ENCODE results near the gene PAPPA2.

PAPPA2 gene

GRCh38 chr1:176577646-176578197 lies 114.7 kb downstream of the PAPPA2 start:
- no peak for DNase-seq (ENCODE audit: low spot score)
- no peak for TF ChIP-seq CTCF (IDR thresholded peaks at IDR 0.05; ENCODE audit: borderline replicate concordance, control extremely low read depth, extremely low read depth, insufficient read depth, missing control alignments)
- in situ Hi-C loops (cut with MboI; ENCODE audit: low sequenced_read_pairs, unreplicated experiment) = no loop called here

GRCh38 chr1:176579087-176579486 lies 116.1 kb downstream of the PAPPA2 start:
- no peak for DNase-seq (ENCODE audit: low spot score)
- no peak for TF ChIP-seq CTCF (IDR thresholded peaks at IDR 0.05; ENCODE audit: borderline replicate concordance, control extremely low read depth, extremely low read depth, insufficient read depth, missing control alignments)
- in situ Hi-C loops (cut with MboI; ENCODE audit: low sequenced_read_pairs, unreplicated experiment) = no loop called here

GRCh38 chr1:176595217-176595616 lies 132.2 kb downstream of the PAPPA2 start:
- in situ Hi-C loops (cut with MboI; ENCODE audit: low sequenced_read_pairs, unreplicated experiment) = no loop called here
- DNase-seq (ENCODE audit: low spot score) = no peak
- TF ChIP-seq CTCF (IDR thresholded peaks at IDR 0.05; ENCODE audit: borderline replicate concordance, control extremely low read depth, extremely low read depth, insufficient read depth, missing control alignments) = no peak

- no peak for DNase-seq (ENCODE audit: low spot score)
- TF ChIP-seq CTCF (IDR thresholded peaks at IDR 0.05; ENCODE audit: borderline replicate concordance, control extremely low read depth, extremely low read depth, insufficient read depth, missing control alignments) = no peak
- in situ Hi-C loops (cut with MboI; ENCODE audit: low sequenced_read_pairs, unreplicated experiment) = no loop called here
These were observed 138.4 kb downstream of the PAPPA2 start for GRCh38 chr1:176601348-176601747.

- DNase-seq (ENCODE audit: low spot score) = no peak
- in situ Hi-C loops (cut with MboI; ENCODE audit: low sequenced_read_pairs, unreplicated experiment) = no loop called here
- TF ChIP-seq CTCF (IDR thresholded peaks at IDR 0.05; ENCODE audit: borderline replicate concordance, control extremely low read depth, extremely low read depth, insufficient read depth, missing control alignments) = no peak
These were observed 139.5 kb downstream of the PAPPA2 start for GRCh38 chr1:176602388-176603004.

- DNase-seq (ENCODE audit: low spot score) = no peak
- TF ChIP-seq CTCF (IDR thresholded peaks at IDR 0.05; ENCODE audit: borderline replicate concordance, control extremely low read depth, extremely low read depth, insufficient read depth, missing control alignments) = no peak
- in situ Hi-C loops (cut with MboI; ENCODE audit: low sequenced_read_pairs, unreplicated experiment) = no loop called here
These were observed 140.7 kb downstream of the PAPPA2 start for GRCh38 chr1:176603696-176604095.
